ENCODE data around the gene PLA2G4B. TPM values are rescaled to one million over a fixed set of nuclear protein-coding genes. Genes with fewer than 3 reads are reported as not detected.

The PLA2G4B gene
- total RNA-seq, 1 experiment from 2014 or later: 3.7 TPM

DNA sequence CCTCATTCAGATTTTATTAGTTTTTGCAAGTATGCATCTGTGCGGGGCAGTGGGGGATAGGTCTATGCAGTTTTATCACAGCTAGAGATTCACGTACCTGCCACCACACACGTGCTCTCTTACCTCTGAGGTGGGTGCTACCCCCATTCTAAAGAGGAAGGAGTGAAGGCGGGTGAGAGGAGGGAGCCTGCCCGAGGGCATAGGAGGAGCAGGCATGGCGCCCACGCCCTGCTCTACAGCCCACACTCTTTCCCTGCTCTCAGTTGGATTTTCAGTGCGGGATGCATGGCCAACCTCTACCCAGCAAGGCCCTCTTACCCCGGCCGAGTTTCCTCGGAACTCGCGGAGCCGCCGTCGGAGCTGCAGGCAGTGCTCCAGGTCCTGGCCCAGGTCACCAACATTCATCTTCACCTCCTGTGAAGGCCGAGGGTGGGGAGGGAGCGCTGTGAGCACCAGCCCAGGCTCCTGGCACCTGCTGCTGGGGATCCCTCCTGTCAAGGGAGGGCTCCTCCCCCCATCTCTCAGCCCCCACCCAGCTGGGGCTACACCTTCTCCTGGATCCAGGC, 26.9 kb downstream of the PLA2G4B start:
- H3K4me1 Mint-ChIP-seq: peaks cover 10 to 16% of the 10 kb centered on the region in 2 experiments
- H4K20me1 ChIP-seq (ENCODE audit: control insufficient read depth, insufficient read depth, insufficient read length): no peaks in the 10 kb centered on the region
- no peak overlapping the region for H2BK5ac ChIP-seq (ENCODE audit: insufficient read length, low read length)
- no CpG with 5 or more reads among the region's 18 CpGs for WGBS (ENCODE audit: extremely low coverage, insufficient read length, low lambda C conversion rate)
- H2BK120ac ChIP-seq (ENCODE audit: low read depth, low read length, poor library complexity, severe bottlenecking): no peak overlapping the region
- H2BK20ac ChIP-seq (ENCODE audit: low read depth, low read length, poor library complexity, severe bottlenecking): no peak overlapping the region
- no peaks in the 10 kb centered on the region for H3K36me3 Mint-ChIP-seq (ENCODE audit: insufficient read depth in 1 of 3, low read depth in 3 of 3)
- H2BK12ac ChIP-seq (ENCODE audit: insufficient read length, low read depth, low read length): no peak overlapping the region
- H3K4ac ChIP-seq (ENCODE audit: low read depth, low read length): no peak overlapping the region
- H3K79me2 ChIP-seq (ENCODE audit: insufficient read depth, low read length): no peaks in the 10 kb centered on the region
- H3K4me1 ChIP-seq (ENCODE audit: insufficient read depth, low read length): no peaks in the 10 kb centered on the region
- no peak overlapping the region for H3K4me2 ChIP-seq (ENCODE audit: insufficient read depth, insufficient read length, low read length)
- H3K23ac ChIP-seq (ENCODE audit: insufficient read length, low read depth, low read length): no peak overlapping the region
- H3K27me3 ChIP-seq (ENCODE audit: insufficient read depth, low read length): no peaks in the 10 kb centered on the region
- no peaks in the 10 kb centered on the region for H3K9me3 ChIP-seq (ENCODE audit: control insufficient read depth, low read depth, low read length)
- no peak overlapping the region for H4K5ac ChIP-seq (ENCODE audit: insufficient read length, low read depth, low read length)
- H3K23me2 ChIP-seq (ENCODE audit: insufficient read length, low read depth, low read length, poor library complexity, severe bottlenecking): no peaks in the 10 kb centered on the region
- H2AK5ac ChIP-seq (ENCODE audit: insufficient read length, low read length): no peak overlapping the region
- no peak overlapping the region for H3K27ac ChIP-seq (ENCODE audit: insufficient read length, low read depth, low read length)
- no peaks in the 10 kb centered on the region for H3K9me3 Mint-ChIP-seq
- TF ChIP-seq, protein P1, sequence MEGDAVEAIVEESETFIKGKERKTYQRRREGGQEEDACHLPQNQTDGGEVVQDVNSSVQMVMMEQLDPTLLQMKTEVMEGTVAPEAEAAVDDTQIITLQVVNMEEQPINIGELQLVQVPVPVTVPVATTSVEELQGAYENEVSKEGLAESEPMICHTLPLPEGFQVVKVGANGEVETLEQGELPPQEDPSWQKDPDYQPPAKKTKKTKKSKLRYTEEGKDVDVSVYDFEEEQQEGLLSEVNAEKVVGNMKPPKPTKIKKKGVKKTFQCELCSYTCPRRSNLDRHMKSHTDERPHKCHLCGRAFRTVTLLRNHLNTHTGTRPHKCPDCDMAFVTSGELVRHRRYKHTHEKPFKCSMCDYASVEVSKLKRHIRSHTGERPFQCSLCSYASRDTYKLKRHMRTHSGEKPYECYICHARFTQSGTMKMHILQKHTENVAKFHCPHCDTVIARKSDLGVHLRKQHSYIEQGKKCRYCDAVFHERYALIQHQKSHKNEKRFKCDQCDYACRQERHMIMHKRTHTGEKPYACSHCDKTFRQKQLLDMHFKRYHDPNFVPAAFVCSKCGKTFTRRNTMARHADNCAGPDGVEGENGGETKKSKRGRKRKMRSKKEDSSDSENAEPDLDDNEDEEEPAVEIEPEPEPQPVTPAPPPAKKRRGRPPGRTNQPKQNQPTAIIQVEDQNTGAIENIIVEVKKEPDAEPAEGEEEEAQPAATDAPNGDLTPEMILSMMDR (conservative IDR thresholded peaks at IDR 0.05): no peak
- H2AFZ ChIP-seq (ENCODE audit: low read length): no peak overlapping the region
- no peak overlapping the region for H3K9ac ChIP-seq (ENCODE audit: extremely low read depth, insufficient read length, low read length)
- H3K56ac ChIP-seq (ENCODE audit: insufficient read length, low read depth, low read length): no peak overlapping the region
- H3K27me3 Mint-ChIP-seq (ENCODE audit: low read depth): no peaks in the 10 kb centered on the region; the same call in none of the 2 replicates
- no peak overlapping the region for H4K8ac ChIP-seq (replicated peaks; ENCODE audit: insufficient read length, low read depth, low read length)
- H3K79me1 ChIP-seq (ENCODE audit: insufficient read depth, low read depth, low read length, poor library complexity, severe bottlenecking): no peaks in the 10 kb centered on the region
- DNase-seq: no peak
- H3T11ph ChIP-seq (ENCODE audit: low read length): no peak overlapping the region
- no peak overlapping the region for H4K91ac ChIP-seq (ENCODE audit: insufficient read length, low read depth, low read length)
- no peak overlapping the region; the same call in 1 of the 2 replicates for H3K14ac ChIP-seq (ENCODE audit: insufficient read depth, low read length)
- H3K27ac Mint-ChIP-seq: no peak overlapping the region
- no peak overlapping the region for H3K4me3 Mint-ChIP-seq
- no peak overlapping the region for H2BK15ac ChIP-seq (ENCODE audit: low read depth, low read length)
- H3K18ac ChIP-seq (ENCODE audit: insufficient read length, low read depth, low read length): no peak overlapping the region
